Body of pancreas (tissue), 4 donors: ENCODE measurements around the gene REST. TPM values are rescaled to one million over a fixed set of nuclear protein-coding genes. Genes with fewer than 3 reads are reported as not detected.

Experiments used
- ATAC-seq: fragments of 150-250 bp; one replicate; pipeline ENCODE4 v1.9.1; 2016
- DNase-seq, 4 donors: peaks; one replicate each; pipeline ENCODE4 v3.0.0-alpha.2; 2019
- H3K27ac ChIP-seq, 4 donors: fragments of 200-600 bp; sonication (generic); 1 replicate in 3 of 4; 2 replicates in 1 of 4; pipeline versions ENCODE4 v1.5.1 to v1.6.1; 2016 to 2019; ENCODE audit warnings: mild to moderate bottlenecking in 1 of 4, mixed read lengths in 1 of 4, moderate library complexity in 1 of 4
- H3K27me3 ChIP-seq, 2 donors: fragments of 200-600 bp; sonication (generic); one replicate each; pipeline ENCODE4 v1.6.0; 2016; ENCODE audit warnings: mild to moderate bottlenecking in 1 of 2
- H3K36me3 ChIP-seq, 2 donors: fragments of 200-600 bp; sonication (generic); replicated peaks in 1 of 2; 2 replicates each; pipeline ENCODE4 v1.5.1; 2016; ENCODE audit warnings: low read depth in 2 of 2; ENCODE audit not compliant: insufficient read depth in 1 of 2
- H3K4me1 ChIP-seq: fragments of 200-600 bp; sonication (generic); one replicate; pipeline ENCODE4 v1.6.0; 2016
- H3K4me3 ChIP-seq, 2 donors: fragments of 200-600 bp; sonication (generic); 1 replicate in 1 of 2; 2 replicates in 1 of 2; pipeline ENCODE4 v1.5.1; 2016 to 2019
- H3K9me3 ChIP-seq, 3 donors: fragments of 200-600 bp; sonication (generic); 1 replicate in 2 of 3; 2 replicates in 1 of 3; pipeline ENCODE4 v1.5.1; 2016
- CTCF ChIP-seq, 7 experiments: fragments of 450-650 bp in 4 of 7; fragments of 200-600 bp in 3 of 7; sonication (generic) in 3 of 7; IDR thresholded peaks; one replicate each; pipeline ENCODE4 v1.5.1; 2016 to 2019; ENCODE audit warnings: antibody characterized with exemption in 7 of 7
- POLR2A ChIP-seq, 3 donors: fragments of 450-650 bp; IDR thresholded peaks; one replicate each; pipeline ENCODE4 v1.6.1; 2016; ENCODE audit warnings: antibody characterized with exemption in 3 of 3, mild to moderate bottlenecking in 2 of 3
- WGBS, 2 donors: methylation state at CpG; one replicate each; pipeline ENCODE4 v1.1.5; 2017; 5-methylcytosine and 5-hydroxymethylcytosine counted together
- intact Hi-C: fragments of 100-400 bp; cut with DNase I; formaldehyde crosslinking; loops from one replicate; pipeline ENCODE4 v1.15.1; 2023
- total RNA-seq, 2 donors: library from RNA; depleted of rRNA; stranded (reverse); fragments of >200 nt; gene quantifications; one replicate each; pipeline ENCODE4 v1.1.0, GENCODE V29; 2016

The REST gene
- total RNA-seq, 2 donors from 2014 or later: 17.1 to 19.8 TPM

GRCh38 chr4:56863441-56864139, 44.1 kb upstream of the REST start:
- no peak for ATAC-seq

GRCh38 chr4:56870946-56871345, 36.8 kb upstream of the REST start:
- H3K4me1 ChIP-seq: no peaks in the 10 kb centered on the region
- TF ChIP-seq CTCF (IDR thresholded peaks at IDR 0.05) (no peak), POLR2A (IDR thresholded peaks at IDR 0.05) (no peak)
- ATAC-seq (no peak), DNase-seq (no peak)
- no peaks in the 10 kb centered on the region for H3K27me3 ChIP-seq
- no peak overlapping the region for H3K4me3 ChIP-seq
- intact Hi-C loops: no loop called here
- WGBS, 2 donors: 23% methylated on average over 4 of the region's 4 CpGs
- no peaks in the 10 kb centered on the region for H3K36me3 ChIP-seq
- no peak overlapping the region for H3K27ac ChIP-seq
- H3K9me3 ChIP-seq: no peaks in the 10 kb centered on the region

More at GRCh38 chr4:56863441-56864139, 44.1 kb upstream of the REST start:
- TF ChIP-seq POLR2A (IDR thresholded peaks at IDR 0.05) (no peak), CTCF (IDR thresholded peaks at IDR 0.05) (no peak)
- no peaks in the 10 kb centered on the region for H3K27me3 ChIP-seq
- intact Hi-C loops: no loop called here
- no peaks in the 10 kb centered on the region for H3K36me3 ChIP-seq
- WGBS, 2 donors: 88 to 100% methylated on average over 7 of the region's 7 CpGs
- H3K9me3 ChIP-seq: no peaks in the 10 kb centered on the region
- no peak overlapping the region for H3K27ac ChIP-seq
- no peak overlapping the region for H3K4me3 ChIP-seq
- DNase-seq: no peak
- H3K4me1 ChIP-seq: no peaks in the 10 kb centered on the region

DNA sequence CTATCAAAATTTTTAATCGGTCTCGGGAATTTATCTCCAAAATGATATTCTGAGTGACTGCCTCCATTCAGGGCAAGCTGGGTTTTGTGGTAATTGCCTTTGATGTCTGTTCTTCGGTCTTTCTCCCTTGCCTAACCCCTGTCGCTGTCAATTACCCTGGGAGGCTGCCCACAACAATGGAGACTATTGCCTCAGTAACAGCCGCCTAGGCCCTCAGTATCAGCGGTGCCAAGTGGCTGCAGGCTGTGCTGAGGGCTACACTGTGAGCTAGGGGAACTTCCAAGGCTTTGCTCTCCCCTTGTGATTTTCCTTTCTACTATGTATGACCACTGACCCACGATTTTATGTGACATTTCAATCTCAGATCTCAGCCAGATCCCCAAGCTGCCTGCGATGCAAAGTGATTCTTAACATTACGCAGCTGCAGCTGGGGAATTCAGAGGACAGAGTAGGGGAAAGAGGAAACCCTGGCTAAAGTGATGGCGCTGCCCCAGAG, 36.3 kb upstream of the REST start:
- 40 to 53% methylated on average over 10 of the region's 10 CpGs for WGBS, 2 donors
- Histone ChIP-seq H3K27me3 (no peaks in the 10 kb centered on the region), H3K27ac (no peak overlapping the region), H3K4me3 (no peak overlapping the region), H3K9me3 (no peaks in the 10 kb centered on the region), H3K4me1 (no peaks in the 10 kb centered on the region), H3K36me3 (no peaks in the 10 kb centered on the region)
- intact Hi-C loops: no loop called here
- ATAC-seq: no peak
- TF ChIP-seq CTCF (IDR thresholded peaks at IDR 0.05) (no peak), POLR2A (IDR thresholded peaks at IDR 0.05) (no peak)
- DNase-seq: no peak

GRCh38 chr4:56874166-56874565, 33.5 kb upstream of the REST start:
- no peak for TF ChIP-seq CTCF (IDR thresholded peaks at IDR 0.05)
- TF ChIP-seq POLR2A (IDR thresholded peaks at IDR 0.05): no peak
- Histone ChIP-seq H3K4me3 (no peak overlapping the region), H3K27ac (no peak overlapping the region), H3K36me3 (no peaks in the 10 kb centered on the region), H3K9me3 (no peaks in the 10 kb centered on the region), H3K4me1 (no peaks in the 10 kb centered on the region), H3K27me3 (no peaks in the 10 kb centered on the region)
- WGBS, 2 donors: 53 to 65% methylated on average over 10 of the region's 10 CpGs
- ATAC-seq: no peak
- no peak for DNase-seq
- intact Hi-C loops: no loop called here

DNA sequence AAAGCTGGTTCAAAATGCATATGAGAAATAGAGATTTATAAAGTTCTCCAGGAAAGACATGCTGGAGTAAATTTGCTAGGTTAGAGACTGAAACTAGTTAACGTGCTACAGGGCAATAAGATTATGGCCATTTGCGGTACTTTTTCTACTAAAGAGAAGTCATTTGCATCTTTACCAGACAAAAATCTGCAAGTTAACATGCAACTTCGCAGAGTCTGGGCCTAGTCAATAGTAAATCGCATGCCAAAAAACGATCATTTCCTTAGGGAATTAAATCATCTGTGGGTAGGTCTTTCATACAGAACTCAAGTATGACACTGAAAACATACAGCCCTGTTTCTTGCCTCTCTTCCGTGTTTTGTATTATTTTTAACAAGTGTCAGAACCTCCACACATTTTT, 32.8 kb upstream of the REST start:
- WGBS, 2 donors: 68 to 75% methylated on average over 6 of the region's 6 CpGs
- H3K4me1 ChIP-seq: no peaks in the 10 kb centered on the region
- no peaks in the 10 kb centered on the region for H3K9me3 ChIP-seq
- no peak overlapping the region for H3K27ac ChIP-seq
- ATAC-seq (no peak), DNase-seq (no peak)
- H3K36me3 ChIP-seq: no peaks in the 10 kb centered on the region
- intact Hi-C loops: no loop called here
- TF ChIP-seq CTCF (IDR thresholded peaks at IDR 0.05): no peak
- no peak for TF ChIP-seq POLR2A (IDR thresholded peaks at IDR 0.05)
- H3K4me3 ChIP-seq: no peak overlapping the region
- H3K27me3 ChIP-seq: no peaks in the 10 kb centered on the region
